B cell (primary cell): ENCODE data around the gene MAPK1. TPM values are rescaled to one million over a fixed set of nuclear protein-coding genes. Genes with fewer than 3 reads are reported as not detected.
"Not testable (repeated sequence)": the region's sequence is repeated elsewhere in the genome, so short reads cannot be mapped to it uniquely, and the experiment has no call there.

Experiments used
- ATAC-seq: fragments of 200-7000 bp; cut with Tn5 transposase; one replicate; pipeline ENCODE4 v1.10.0; 2021; ENCODE audit warnings: low read depth, mild to moderate bottlenecking, moderate number of reproducible peaks, moderate library complexity
- CTCF ChIA-PET: fragments of 350-600 bp; sonication (Branson Sonifier 250); formaldehyde crosslinking; loops from one replicate; lab custom pipeline; 2021; ENCODE audit warnings: antibody characterized with exemption, inconsistent platforms; lab: Charles Lee
- POLR2A ChIA-PET: fragments of 350-600 bp; sonication (Branson Sonifier 250); formaldehyde crosslinking; loops from one replicate; lab custom pipeline; 2021; ENCODE audit warnings: antibody characterized with exemption; lab: Charles Lee
- DNase-seq: peaks from one replicate; pipeline ENCODE4 v3.0.0; 2013
- H2AFZ ChIP-seq: 2 replicates; pipeline ENCODE4 v1.6.1; 2012; ENCODE audit warnings: mild to moderate bottlenecking, low read depth, low read length; ENCODE audit not compliant: insufficient read depth, poor library complexity, severe bottlenecking
- H3K27ac ChIP-seq, 2 donors: 1 replicate in 1 of 2; 2 replicates in 1 of 2; pipeline ENCODE4 v1.5.1; 2012 to 2013; ENCODE audit warnings: low read length in 2 of 2, mild to moderate bottlenecking in 2 of 2, moderate library complexity in 1 of 2
- H3K27me3 ChIP-seq, 4 experiments: fragments of 200-600 bp in 1 of 4; sonication (generic) in 1 of 4; replicated peaks in 1 of 4; 1 replicate in 2 of 4; 2 replicates in 2 of 4; pipeline versions ENCODE4 v1.6.1 to v1.7.0; 2013 to 2016; ENCODE audit warnings: low read length in 3 of 4, mild to moderate bottlenecking in 2 of 4, mixed read lengths in 1 of 4, moderate library complexity in 1 of 4; ENCODE audit not compliant: insufficient read depth in 4 of 4, control insufficient read depth in 3 of 4; ENCODE audit errors: control extremely low read depth in 1 of 4
- H3K36me3 ChIP-seq, 2 experiments: replicated peaks in 1 of 2; 1 replicate in 1 of 2; 2 replicates in 1 of 2; pipeline versions ENCODE4 v1.6.1 to v1.7.1; 2013; ENCODE audit warnings: low read length in 1 of 2; ENCODE audit not compliant: insufficient read depth in 2 of 2, control insufficient read depth in 1 of 2; ENCODE audit errors: control extremely low read depth in 1 of 2, extremely low read depth in 1 of 2
- H3K4me1 ChIP-seq, 2 donors: fragments of 200-600 bp in 1 of 2; sonication (generic) in 1 of 2; 1 replicate in 1 of 2; 2 replicates in 1 of 2; pipeline versions ENCODE4 v1.5.1 to v1.6.1; 2013 to 2017; ENCODE audit warnings: low read length in 2 of 2; ENCODE audit not compliant: control insufficient read depth in 2 of 2, insufficient read depth in 2 of 2
- H3K4me2 ChIP-seq: replicated peaks from 2 replicates; pipeline ENCODE3; 2012; ENCODE audit warnings: mild to moderate bottlenecking, low read depth, low read length; ENCODE audit not compliant: poor library complexity, severe bottlenecking
- H3K4me3 ChIP-seq, 5 experiments: fragments of 200-600 bp in 1 of 5; sonication (generic) in 1 of 5; 1 replicate in 3 of 5; 2 replicates in 2 of 5; pipeline versions ENCODE4 v1.5.1 to v1.7.0; 2011 to 2016; ENCODE audit warnings: low read length in 4 of 5, mild to moderate bottlenecking in 4 of 5, low read depth in 2 of 5, control low read depth in 1 of 5, moderate library complexity in 1 of 5; ENCODE audit not compliant: insufficient read depth in 1 of 5; ENCODE audit errors: control extremely low read depth in 1 of 5, extremely low read depth in 1 of 5
- H3K79me2 ChIP-seq: fragments of 200-600 bp; sonication (generic); one replicate; pipeline ENCODE4 v1.6.0; 2016; ENCODE audit warnings: low read length; ENCODE audit not compliant: control insufficient read depth, insufficient read depth
- H3K9ac ChIP-seq: fragments of 200-600 bp; sonication (generic); 2 replicates; pipeline ENCODE4 v1.6.1; 2017; ENCODE audit warnings: mild to moderate bottlenecking, low read length, moderate library complexity
- H3K9me3 ChIP-seq, 3 donors: one replicate each; pipeline versions ENCODE4 v1.6.1 to v1.7.1; 2013; ENCODE audit warnings: low read length in 2 of 3; ENCODE audit not compliant: control insufficient read depth in 2 of 3, insufficient read depth in 1 of 3; ENCODE audit errors: control extremely low read depth in 1 of 3
- H4K20me1 ChIP-seq: 2 replicates; pipeline ENCODE4 v1.6.0; 2012; ENCODE audit warnings: mild to moderate bottlenecking, low read length; ENCODE audit not compliant: insufficient read depth, control insufficient read depth, poor library complexity, severe bottlenecking
- H3K27ac Mint-ChIP-seq: one replicate; pipeline ENCODE4 v1.8.0; 2021; ENCODE audit warnings: mixed read lengths
- H3K27me3 Mint-ChIP-seq: one replicate; pipeline ENCODE4 v1.8.0; 2021; ENCODE audit warnings: mixed read lengths
- H3K4me1 Mint-ChIP-seq: one replicate; pipeline ENCODE4 v1.8.0; 2021; ENCODE audit warnings: mixed read lengths
- H3K4me3 Mint-ChIP-seq: one replicate; pipeline ENCODE4 v1.8.0; 2021; ENCODE audit warnings: mixed read lengths
- H3K9me3 Mint-ChIP-seq: one replicate; pipeline ENCODE4 v1.8.0; 2022; ENCODE audit warnings: mixed read lengths; ENCODE audit not compliant: insufficient read depth
- EZH2 ChIP-seq: IDR thresholded peaks from 2 replicates; pipeline ENCODE4 v1.6.1; 2012; ENCODE audit warnings: borderline replicate concordance, low read depth, mild to moderate bottlenecking, moderate library complexity, low read length; ENCODE audit not compliant: insufficient read depth, poor library complexity, severe bottlenecking
- WGBS: methylation state at CpG from one replicate; pipeline ENCODE4 v1.1.5; 2013; ENCODE audit warnings: missing lambda C conversion rate; ENCODE audit not compliant: insufficient coverage; 5-methylcytosine and 5-hydroxymethylcytosine counted together
- intact Hi-C: fragments of 100-400 bp; cut with micrococcal nuclease; formaldehyde crosslinking; loops from one replicate; pipeline ENCODE4 v1.10.0; 2022
- polyA plus RNA-seq: library from polyadenylated mRNA; depleted of rRNA; stranded (reverse); fragments of >200 nt; gene quantifications from 2 replicates; pipeline ENCODE4 v1.2.3, GENCODE V29; 2012
- total RNA-seq, 2 donors: library from RNA; stranded (reverse); fragments of 120-200 nt in 1 of 2; gene quantifications; 1 replicate in 1 of 2; 2 replicates in 1 of 2; pipeline versions ENCODE4 v1.2.3 to v1.2.4, GENCODE V29; 2013 to 2022
- TF ChIP-seq, protein P1 (sequence below): fragments of 200-600 bp; IDR thresholded peaks from one replicate; pipeline ENCODE4 v1.8.0; 2022; ENCODE audit warnings: antibody characterized with exemption, mild to moderate bottlenecking

The MAPK1 gene
- total and polyA plus RNA-seq, 2 donors (not counting 1 experiment from before 2014, with no cell fraction given): 24.0 to 155 TPM

DNA sequence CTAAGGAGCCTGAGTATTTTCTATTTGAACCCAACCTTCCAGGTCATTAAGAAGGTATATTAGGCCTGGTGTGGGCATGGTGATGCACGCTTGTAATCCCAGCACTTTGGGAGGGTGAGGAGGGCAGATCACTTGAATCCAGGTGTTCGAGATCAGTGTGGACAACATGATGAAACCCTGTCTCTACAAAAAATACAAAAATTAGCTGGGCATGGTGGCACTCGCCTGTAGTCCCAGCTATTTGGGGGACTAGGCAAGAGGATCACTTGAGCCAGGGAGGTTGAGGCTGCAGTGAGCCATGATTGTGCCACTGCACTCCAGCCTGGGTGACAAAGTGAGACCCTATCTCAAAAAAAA lies 50.0 kb downstream of the MAPK1 start:
- not testable (repeated sequence) for DNase-seq, H4K20me1 ChIP-seq, H3K27me3 ChIP-seq, ATAC-seq, H2AFZ ChIP-seq, H3K9me3 ChIP-seq, H3K36me3 ChIP-seq, H3K9me3 Mint-ChIP-seq, H3K27me3 Mint-ChIP-seq
- H3K4me3 Mint-ChIP-seq: peak overlapping the region; percentile 91
- peaks cover 61 to 62% of the 10 kb centered on the region in 2 donors for H3K4me1 ChIP-seq
- WGBS: 90% methylated on average over 2 of the region's 3 CpGs
- CTCF ChIA-PET: interaction anchor here (1.3 kb wide), 1 partner anchor 121 kb away, joined by 3 read pairs; no protein-coding TSS in a partner anchor
- peak overlapping the region; percentile 12 to 54 (median 48) for H3K4me3 ChIP-seq
- H3K27ac Mint-ChIP-seq: peak overlapping the region; percentile 97
- intact Hi-C loops: loop anchor here (5.0 to 10.0 kb wide), 2 partner anchors 135 to 297 kb away; partner anchors contain the start of gene PPM1F
- POLR2A ChIA-PET: interaction anchor here (1.9 kb wide), 1 partner anchor 16 kb away, joined by 5 read pairs; no protein-coding TSS in a partner anchor
- peak overlapping the region; percentile 67 for H3K4me2 ChIP-seq
- H3K4me1 Mint-ChIP-seq: peaks cover 74% of the 10 kb centered on the region
- peak overlapping the region; percentile 89 to 96 for H3K27ac ChIP-seq
- H3K79me2 ChIP-seq: peaks cover 93% of the 10 kb centered on the region
- H3K9ac ChIP-seq: peak overlapping the region; percentile 62

DNA sequence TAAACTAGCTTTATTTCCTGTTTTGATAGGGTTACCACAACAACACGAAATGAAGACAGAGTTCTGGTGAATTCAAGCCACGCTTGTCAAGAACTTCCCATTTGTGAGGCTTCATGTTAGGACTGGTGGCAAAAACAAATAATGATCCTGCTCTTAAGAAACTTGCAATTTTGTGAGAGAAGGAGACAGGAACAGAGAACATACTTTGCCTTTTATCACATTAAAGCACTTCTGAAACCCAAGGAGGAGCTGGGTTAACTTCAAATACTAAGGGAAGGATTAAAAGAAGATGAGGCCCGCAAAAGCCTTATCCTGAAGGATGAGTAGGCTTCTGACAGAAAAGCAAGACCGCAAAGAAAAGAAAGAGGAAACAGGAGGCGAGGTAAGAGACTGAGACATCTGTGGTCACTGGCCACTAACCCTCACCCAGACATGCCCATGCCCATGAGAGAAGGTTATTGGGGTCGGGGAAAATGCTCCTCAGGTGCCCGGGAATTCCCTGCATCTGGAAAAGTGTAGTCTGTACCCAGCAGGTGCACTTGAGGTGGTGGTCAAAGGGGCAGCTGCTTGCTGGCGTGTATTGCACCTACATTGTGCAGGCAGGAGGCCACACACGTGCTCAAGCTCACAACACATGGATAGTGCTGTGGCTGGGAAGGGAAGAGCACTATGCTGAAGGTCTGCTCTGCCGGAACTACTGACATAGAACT lies 50.5 kb downstream of the MAPK1 start:
- peak overlapping the region; percentile 67 for H3K4me2 ChIP-seq
- peaks cover 73% of the 10 kb centered on the region for H3K4me1 Mint-ChIP-seq
- DNase-seq: peak; percentile 92
- intact Hi-C loops: loop anchor here (1.0 to 10.0 kb wide), 5 partner anchors 17 to 298 kb away; partner anchors contain the start of genes PPM1F and YPEL1
- no peaks in the 10 kb centered on the region for H3K27me3 ChIP-seq
- H2AFZ ChIP-seq: no peak overlapping the region
- TF ChIP-seq, protein P1, sequence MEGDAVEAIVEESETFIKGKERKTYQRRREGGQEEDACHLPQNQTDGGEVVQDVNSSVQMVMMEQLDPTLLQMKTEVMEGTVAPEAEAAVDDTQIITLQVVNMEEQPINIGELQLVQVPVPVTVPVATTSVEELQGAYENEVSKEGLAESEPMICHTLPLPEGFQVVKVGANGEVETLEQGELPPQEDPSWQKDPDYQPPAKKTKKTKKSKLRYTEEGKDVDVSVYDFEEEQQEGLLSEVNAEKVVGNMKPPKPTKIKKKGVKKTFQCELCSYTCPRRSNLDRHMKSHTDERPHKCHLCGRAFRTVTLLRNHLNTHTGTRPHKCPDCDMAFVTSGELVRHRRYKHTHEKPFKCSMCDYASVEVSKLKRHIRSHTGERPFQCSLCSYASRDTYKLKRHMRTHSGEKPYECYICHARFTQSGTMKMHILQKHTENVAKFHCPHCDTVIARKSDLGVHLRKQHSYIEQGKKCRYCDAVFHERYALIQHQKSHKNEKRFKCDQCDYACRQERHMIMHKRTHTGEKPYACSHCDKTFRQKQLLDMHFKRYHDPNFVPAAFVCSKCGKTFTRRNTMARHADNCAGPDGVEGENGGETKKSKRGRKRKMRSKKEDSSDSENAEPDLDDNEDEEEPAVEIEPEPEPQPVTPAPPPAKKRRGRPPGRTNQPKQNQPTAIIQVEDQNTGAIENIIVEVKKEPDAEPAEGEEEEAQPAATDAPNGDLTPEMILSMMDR: no peak
- TF ChIP-seq EZH2: no peak
- ChIA-PET CTCF (interaction anchor here (0.5 to 1.3 kb wide), 2 partner anchors 54 to 122 kb away, joined by 3 read pairs; no protein-coding TSS in a partner anchor), POLR2A (interaction anchor here (0.5 to 1.9 kb wide), 6 partner anchors 16 to 100 kb away, joined by 3 to 5 read pairs (median 4); partner anchors contain the start of gene MAPK1)
- no peaks in the 10 kb centered on the region for H3K9me3 Mint-ChIP-seq
- peak overlapping the region; percentile 62 for H3K9ac ChIP-seq
- peaks cover 7% of the 10 kb centered on the region for H4K20me1 ChIP-seq
- peak; percentile 88 for ATAC-seq
- peaks cover 57 to 62% of the 10 kb centered on the region in 2 donors for H3K4me1 ChIP-seq
- peaks cover 2 to 3% of the 10 kb centered on the region in 2 experiments for H3K36me3 ChIP-seq
- peak overlapping the region; percentile 12 to 54 (median 48) for H3K4me3 ChIP-seq
- peak overlapping the region; percentile 97 for H3K27ac Mint-ChIP-seq
- H3K79me2 ChIP-seq: peaks cover 93% of the 10 kb centered on the region
- H3K27me3 Mint-ChIP-seq: no peaks in the 10 kb centered on the region
- H3K27ac ChIP-seq: peak overlapping the region; percentile 89 to 96
- no peaks in the 10 kb centered on the region for H3K9me3 ChIP-seq
- WGBS: 0% methylated on average over 4 of the region's 10 CpGs
- peak overlapping the region; percentile 91 for H3K4me3 Mint-ChIP-seq
